ENCODE results near the gene COL8A1.

DNA sequence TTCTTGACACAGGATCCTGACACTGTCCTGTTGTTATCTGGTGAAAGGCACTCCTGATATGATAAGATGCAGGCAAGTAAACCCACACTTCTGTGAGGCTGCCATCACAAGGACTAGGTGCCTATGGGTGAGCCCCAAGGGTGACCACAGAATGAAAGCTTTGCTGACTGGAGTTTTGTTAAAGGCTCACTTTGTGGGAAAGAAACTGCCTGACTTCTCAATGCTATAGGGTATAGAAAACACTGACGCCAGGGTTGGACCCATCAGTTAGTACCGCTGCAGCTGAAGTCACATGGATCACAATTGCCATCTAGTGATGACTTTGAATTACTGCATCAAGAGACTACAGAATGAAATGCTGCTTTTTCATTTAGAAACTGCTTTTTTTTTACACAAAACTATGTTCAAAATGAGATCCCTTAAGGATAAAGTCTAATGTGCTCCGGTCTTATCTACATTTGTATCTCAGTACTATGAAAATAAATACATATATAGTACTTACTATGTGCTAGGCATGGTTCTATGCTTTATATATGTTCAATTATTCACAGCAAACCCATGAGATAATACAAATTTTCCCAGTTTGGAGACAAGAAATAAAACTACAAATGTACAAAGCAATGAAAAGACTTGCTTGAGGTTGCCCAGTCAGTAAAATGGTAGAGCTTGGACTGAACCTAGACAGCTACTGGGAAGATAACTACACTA is 115.0 kb downstream of the COL8A1 start:
- TF ChIP-seq POLR2A (IDR thresholded peaks at IDR 0.05; ENCODE audit: borderline replicate concordance, extremely low read depth, insufficient read depth, insufficient read length) (no peak), EZH2 (IDR thresholded peaks at IDR 0.05) (no peak), POLR2AphosphoS5 (IDR thresholded peaks at IDR 0.05; ENCODE audit: low read depth, low read length) (no peak), ATF3 (IDR thresholded peaks at IDR 0.05) (no peak), YY1 (IDR thresholded peaks at IDR 0.05; ENCODE audit: extremely low read depth, insufficient replicate concordance, low read depth, low read length) (no peak), RAD21 (IDR thresholded peaks at IDR 0.05; ENCODE audit: low read depth) (peak; percentile 76), SRF (IDR thresholded peaks at IDR 0.05; ENCODE audit: low read depth) (no peak)
- TF ChIP-seq, protein P1, sequence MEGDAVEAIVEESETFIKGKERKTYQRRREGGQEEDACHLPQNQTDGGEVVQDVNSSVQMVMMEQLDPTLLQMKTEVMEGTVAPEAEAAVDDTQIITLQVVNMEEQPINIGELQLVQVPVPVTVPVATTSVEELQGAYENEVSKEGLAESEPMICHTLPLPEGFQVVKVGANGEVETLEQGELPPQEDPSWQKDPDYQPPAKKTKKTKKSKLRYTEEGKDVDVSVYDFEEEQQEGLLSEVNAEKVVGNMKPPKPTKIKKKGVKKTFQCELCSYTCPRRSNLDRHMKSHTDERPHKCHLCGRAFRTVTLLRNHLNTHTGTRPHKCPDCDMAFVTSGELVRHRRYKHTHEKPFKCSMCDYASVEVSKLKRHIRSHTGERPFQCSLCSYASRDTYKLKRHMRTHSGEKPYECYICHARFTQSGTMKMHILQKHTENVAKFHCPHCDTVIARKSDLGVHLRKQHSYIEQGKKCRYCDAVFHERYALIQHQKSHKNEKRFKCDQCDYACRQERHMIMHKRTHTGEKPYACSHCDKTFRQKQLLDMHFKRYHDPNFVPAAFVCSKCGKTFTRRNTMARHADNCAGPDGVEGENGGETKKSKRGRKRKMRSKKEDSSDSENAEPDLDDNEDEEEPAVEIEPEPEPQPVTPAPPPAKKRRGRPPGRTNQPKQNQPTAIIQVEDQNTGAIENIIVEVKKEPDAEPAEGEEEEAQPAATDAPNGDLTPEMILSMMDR (IDR thresholded peaks at IDR 0.05 in 2 of 3, conservative IDR thresholded peaks at IDR 0.05 in 1 of 3; ENCODE audit: borderline replicate concordance in 1 of 3, insufficient read depth in 1 of 3, low read depth in 2 of 3, low read length in 2 of 3) = peak; percentile 37 to 76 (median 68); a peak in 5 of 6 replicates
- TF ChIP-seq, protein P2, sequence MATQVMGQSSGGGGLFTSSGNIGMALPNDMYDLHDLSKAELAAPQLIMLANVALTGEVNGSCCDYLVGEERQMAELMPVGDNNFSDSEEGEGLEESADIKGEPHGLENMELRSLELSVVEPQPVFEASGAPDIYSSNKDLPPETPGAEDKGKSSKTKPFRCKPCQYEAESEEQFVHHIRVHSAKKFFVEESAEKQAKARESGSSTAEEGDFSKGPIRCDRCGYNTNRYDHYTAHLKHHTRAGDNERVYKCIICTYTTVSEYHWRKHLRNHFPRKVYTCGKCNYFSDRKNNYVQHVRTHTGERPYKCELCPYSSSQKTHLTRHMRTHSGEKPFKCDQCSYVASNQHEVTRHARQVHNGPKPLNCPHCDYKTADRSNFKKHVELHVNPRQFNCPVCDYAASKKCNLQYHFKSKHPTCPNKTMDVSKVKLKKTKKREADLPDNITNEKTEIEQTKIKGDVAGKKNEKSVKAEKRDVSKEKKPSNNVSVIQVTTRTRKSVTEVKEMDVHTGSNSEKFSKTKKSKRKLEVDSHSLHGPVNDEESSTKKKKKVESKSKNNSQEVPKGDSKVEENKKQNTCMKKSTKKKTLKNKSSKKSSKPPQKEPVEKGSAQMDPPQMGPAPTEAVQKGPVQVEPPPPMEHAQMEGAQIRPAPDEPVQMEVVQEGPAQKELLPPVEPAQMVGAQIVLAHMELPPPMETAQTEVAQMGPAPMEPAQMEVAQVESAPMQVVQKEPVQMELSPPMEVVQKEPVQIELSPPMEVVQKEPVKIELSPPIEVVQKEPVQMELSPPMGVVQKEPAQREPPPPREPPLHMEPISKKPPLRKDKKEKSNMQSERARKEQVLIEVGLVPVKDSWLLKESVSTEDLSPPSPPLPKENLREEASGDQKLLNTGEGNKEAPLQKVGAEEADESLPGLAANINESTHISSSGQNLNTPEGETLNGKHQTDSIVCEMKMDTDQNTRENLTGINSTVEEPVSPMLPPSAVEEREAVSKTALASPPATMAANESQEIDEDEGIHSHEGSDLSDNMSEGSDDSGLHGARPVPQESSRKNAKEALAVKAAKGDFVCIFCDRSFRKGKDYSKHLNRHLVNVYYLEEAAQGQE (IDR thresholded peaks at IDR 0.05; ENCODE audit: low read depth) = no peak

Measured in HCT116 (cell line).